ENCODE measurements around the gene CCL20. TPM values are rescaled to one million over a fixed set of nuclear protein-coding genes. Genes with fewer than 3 reads are reported as not detected.
A peak's percentile ranks its signal among the peaks of the same experiment; 100 is the strongest.

The CCL20 gene
- total and polyA plus RNA-seq, 2 of the 13 experiments (the other 11 are each of a cell fraction or from before 2014, with no cell fraction given): 223 to 903 TPM

- TF ChIP-seq, protein P1, sequence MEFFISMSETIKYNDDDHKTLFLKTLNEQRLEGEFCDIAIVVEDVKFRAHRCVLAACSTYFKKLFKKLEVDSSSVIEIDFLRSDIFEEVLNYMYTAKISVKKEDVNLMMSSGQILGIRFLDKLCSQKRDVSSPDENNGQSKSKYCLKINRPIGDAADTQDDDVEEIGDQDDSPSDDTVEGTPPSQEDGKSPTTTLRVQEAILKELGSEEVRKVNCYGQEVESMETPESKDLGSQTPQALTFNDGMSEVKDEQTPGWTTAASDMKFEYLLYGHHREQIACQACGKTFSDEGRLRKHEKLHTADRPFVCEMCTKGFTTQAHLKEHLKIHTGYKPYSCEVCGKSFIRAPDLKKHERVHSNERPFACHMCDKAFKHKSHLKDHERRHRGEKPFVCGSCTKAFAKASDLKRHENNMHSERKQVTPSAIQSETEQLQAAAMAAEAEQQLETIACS (CRISPR knock-in tag; IDR thresholded peaks at IDR 0.05): no peak
- TF ChIP-seq SMARCE1 (IDR thresholded peaks at IDR 0.05; ENCODE audit: borderline replicate concordance): no peak
- TF ChIP-seq SP5 (CRISPR knock-in tag; IDR thresholded peaks at IDR 0.05; ENCODE audit: borderline replicate concordance, low read depth): 0 out of 2 replicates have a peak, but pooled peaks have one; percentile 19
- TF ChIP-seq HMG20A (CRISPR knock-in tag; IDR thresholded peaks at IDR 0.05; ENCODE audit: borderline replicate concordance): peak; percentile 79
- TF ChIP-seq HNF4G (IDR thresholded peaks at IDR 0.05; ENCODE audit: borderline replicate concordance, low read depth, low read length): peak; percentile 88
- TF ChIP-seq HNF4G (CRISPR knock-in tag; IDR thresholded peaks at IDR 0.05; ENCODE audit: borderline replicate concordance, low read depth): 0 out of 2 replicates have a peak, but pooled peaks have one; percentile 57
- TF ChIP-seq ETS1 (CRISPR knock-in tag; IDR thresholded peaks at IDR 0.05): no peak
- 0 out of 2 replicates have a peak, but pooled peaks have one; percentile 43 for TF ChIP-seq ZNF44 (CRISPR knock-in tag; IDR thresholded peaks at IDR 0.05)
- TF ChIP-seq NR2F1 (CRISPR knock-in tag; IDR thresholded peaks at IDR 0.05): peak; percentile 41 to 43; a peak in 2 of 4 replicates
- 0 out of 2 replicates have a peak, but pooled peaks have one; percentile 32 for TF ChIP-seq NFKBIZ (CRISPR knock-in tag; IDR thresholded peaks at IDR 0.05)
- no peak for TF ChIP-seq ZNF10 (CRISPR knock-in tag; IDR thresholded peaks at IDR 0.05; ENCODE audit: borderline replicate concordance, low read depth)
- peak; percentile 55; the same call in 1 of the 2 replicates for TF ChIP-seq SOX5 (CRISPR knock-in tag; IDR thresholded peaks at IDR 0.05; ENCODE audit: borderline replicate concordance)
- TF ChIP-seq TGIF2 (CRISPR knock-in tag; IDR thresholded peaks at IDR 0.05): peak; percentile 64; the same call in 1 of the 2 replicates
- TF ChIP-seq DMAP1 (CRISPR knock-in tag; IDR thresholded peaks at IDR 0.05): 0 out of 2 replicates have a peak, but pooled peaks have one; percentile 30
- TF ChIP-seq AGO2 (optimal IDR thresholded peaks at IDR 0.05; ENCODE audit: low read depth, low read length): peak; percentile 30
- peak; percentile 78 for TF ChIP-seq MED1 (CRISPR knock-in tag; IDR thresholded peaks at IDR 0.05)
- TF ChIP-seq, protein P2, sequence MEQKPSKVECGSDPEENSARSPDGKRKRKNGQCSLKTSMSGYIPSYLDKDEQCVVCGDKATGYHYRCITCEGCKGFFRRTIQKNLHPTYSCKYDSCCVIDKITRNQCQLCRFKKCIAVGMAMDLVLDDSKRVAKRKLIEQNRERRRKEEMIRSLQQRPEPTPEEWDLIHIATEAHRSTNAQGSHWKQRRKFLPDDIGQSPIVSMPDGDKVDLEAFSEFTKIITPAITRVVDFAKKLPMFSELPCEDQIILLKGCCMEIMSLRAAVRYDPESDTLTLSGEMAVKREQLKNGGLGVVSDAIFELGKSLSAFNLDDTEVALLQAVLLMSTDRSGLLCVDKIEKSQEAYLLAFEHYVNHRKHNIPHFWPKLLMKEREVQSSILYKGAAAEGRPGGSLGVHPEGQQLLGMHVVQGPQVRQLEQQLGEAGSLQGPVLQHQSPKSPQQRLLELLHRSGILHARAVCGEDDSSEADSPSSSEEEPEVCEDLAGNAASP (CRISPR knock-in tag; IDR thresholded peaks at IDR 0.05; ENCODE audit: borderline replicate concordance): peak; percentile 48; the same call in 1 of the 2 replicates
- TF ChIP-seq TAF1 (CRISPR knock-in tag; IDR thresholded peaks at IDR 0.05): no peak
- TF ChIP-seq ZNF331 (CRISPR knock-in tag; IDR thresholded peaks at IDR 0.05): peak; percentile 62
- TF ChIP-seq SMC3 (IDR thresholded peaks at IDR 0.05; ENCODE audit: low read length): peak; percentile 22; the same call in 1 of the 2 replicates
- TF ChIP-seq FOSL2 (CRISPR knock-in tag; IDR thresholded peaks at IDR 0.05): peak; percentile 74
- TF ChIP-seq ATF7 (IDR thresholded peaks at IDR 0.05): peak; percentile 48; the same call in 1 of the 2 replicates
- no peak for TF ChIP-seq ATF7 (CRISPR knock-in tag; IDR thresholded peaks at IDR 0.05)
- peak; percentile 53; the same call in 1 of the 2 replicates for TF ChIP-seq ERF (CRISPR knock-in tag; IDR thresholded peaks at IDR 0.05)
- peak; percentile 46; the same call in 1 of the 2 replicates for TF ChIP-seq FOXO1 (CRISPR knock-in tag; IDR thresholded peaks at IDR 0.05)
- TF ChIP-seq SKI (IDR thresholded peaks at IDR 0.05; ENCODE audit: partially characterized antibody): peak; percentile 12
- no peak for TF ChIP-seq ZNF780A (CRISPR knock-in tag; IDR thresholded peaks at IDR 0.05)
- peak; percentile 36; the same call in 1 of the 2 replicates for TF ChIP-seq ELF3 (CRISPR knock-in tag; IDR thresholded peaks at IDR 0.05)
- 0 out of 2 replicates have a peak, but pooled peaks have one; percentile 21 for TF ChIP-seq ZNF136 (CRISPR knock-in tag; IDR thresholded peaks at IDR 0.05; ENCODE audit: low read depth)
Measured at GRCh38 chr2:227816507-227817294, 3.1 kb downstream of the CCL20 start (continued).
